Lung (tissue), 12 donors: ENCODE data around the gene DLL3. TPM values are rescaled to one million over a fixed set of nuclear protein-coding genes. Genes with fewer than 3 reads are reported as not detected.

ENCODE experiments used
- ATAC-seq: fragments of 200-7000 bp; cut with Tn5 transposase; one replicate; pipeline ENCODE4 v1.9.1; 2020; ENCODE audit warnings: moderate number of reproducible peaks; ENCODE audit not compliant: insufficient read depth, low FRiP score
- DNase-seq, 3 donors: peaks; one replicate each; pipeline ENCODE4 v3.0.0-alpha.2; 2013 to 2017
- H3K27ac ChIP-seq, 2 donors: one replicate each; pipeline ENCODE4 v1.5.1; 2013; ENCODE audit warnings: mild to moderate bottlenecking in 2 of 2, moderate library complexity in 2 of 2, control low read depth in 1 of 2, inconsistent platforms in 1 of 2, low read depth in 1 of 2, low read length in 1 of 2
- H3K27me3 ChIP-seq, 3 donors: one replicate each; pipeline ENCODE4 v1.5.1; 2013; ENCODE audit warnings: low read length in 2 of 3; ENCODE audit not compliant: control insufficient read depth in 3 of 3, insufficient read depth in 3 of 3
- H3K36me3 ChIP-seq, 4 donors: one replicate each; pipeline ENCODE4 v1.5.1; 2013; ENCODE audit warnings: low read length in 4 of 4, mild to moderate bottlenecking in 1 of 4, moderate library complexity in 1 of 4; ENCODE audit not compliant: control insufficient read depth in 4 of 4, insufficient read depth in 4 of 4
- H3K4me1 ChIP-seq, 5 donors: one replicate each; pipeline ENCODE4 v1.5.1; 2013; ENCODE audit warnings: low read length in 5 of 5, mild to moderate bottlenecking in 2 of 5, moderate library complexity in 1 of 5; ENCODE audit not compliant: control insufficient read depth in 5 of 5, insufficient read depth in 5 of 5
- H3K4me3 ChIP-seq: one replicate; pipeline ENCODE4 v1.5.1; 2013; ENCODE audit warnings: mild to moderate bottlenecking, control low read depth, moderate library complexity
- H3K9ac ChIP-seq, 2 donors: one replicate each; pipeline ENCODE4 v1.5.1; 2013; ENCODE audit warnings: low read length in 2 of 2, control low read depth in 1 of 2; ENCODE audit not compliant: insufficient read depth in 1 of 2
- H3K9me3 ChIP-seq, 4 donors: one replicate each; pipeline ENCODE4 v1.5.1; 2013; ENCODE audit warnings: low read length in 3 of 4, mild to moderate bottlenecking in 1 of 4, moderate library complexity in 1 of 4; ENCODE audit not compliant: control insufficient read depth in 4 of 4, insufficient read depth in 3 of 4
- CTCF ChIP-seq: IDR thresholded peaks from 2 replicates; pipeline ENCODE4 v1.5.1; 2012; ENCODE audit warnings: mild to moderate bottlenecking; ENCODE audit errors: control extremely low read depth, extremely low read depth
- WGBS, 2 donors: extraction: QIAGEN DNeasy Blood & Tissue Kit; methylation state at CpG; one replicate each; pipeline ENCODE4 v1.1.7; 2013; 5-methylcytosine and 5-hydroxymethylcytosine counted together
- polyA plus RNA-seq, 2 donors: library from polyadenylated mRNA; stranded (reverse); fragments of 200-250 nt; gene quantifications; one replicate each; pipeline ENCODE4 v1.2.1, GENCODE V29; 2013
- total RNA-seq, 2 donors: library from RNA; depleted of rRNA in 1 of 2; stranded (reverse); fragments of >200 nt in 1 of 2; gene quantifications; one replicate each; pipeline ENCODE4 v1.2.1, GENCODE V29; 2014 to 2021
- donor health status: control.
- donor health status: control.
- donor health status: Bipolar disorder and iron deficiency.
- donor health status: healthy.
- donor health status: DM: yes; HTN: yes; CAD: no.

Gene DLL3
- total and polyA plus RNA-seq, 4 donors, result 0.07 TPM; not detected in 3

- 56 to 58% methylated on average over 7 of the region's 7 CpGs for WGBS, 2 donors
- no peak for TF ChIP-seq CTCF
- Histone ChIP-seq H3K9ac (no peak overlapping the region), H3K9me3 (peaks cover 0 to 5% (median 0%) of the 10 kb centered on the region in 4 donors), H3K36me3 (no peaks in the 10 kb centered on the region), H3K27me3 (peaks cover 3 to 25% (median 24%) of the 10 kb centered on the region in 3 donors), H3K4me1 (peaks cover 0 to 9% (median 0%) of the 10 kb centered on the region in 5 donors), H3K27ac (no peak overlapping the region), H3K4me3 (no peak overlapping the region)
- DNase-seq (no peak), ATAC-seq (no peak)
These were observed 7.8 kb downstream of the DLL3 start for GRCh38 chr19:39506598-39506943.

GRCh38 chr19:39506944-39507714, 8.4 kb downstream of the DLL3 start:
- H3K27me3 ChIP-seq, result peaks cover 3 to 25% (median 24%) of the 10 kb centered on the region in 3 donors
- DNase-seq (peak; percentile 57 to 83 (median 71)), ATAC-seq (no peak)
- H3K4me1 ChIP-seq, result peaks cover 0 to 9% (median 0%) of the 10 kb centered on the region in 5 donors
- 4% methylated on average over 93 to 96 of the region's 96 CpGs for WGBS, 2 donors
- no peak overlapping the region for H3K9ac ChIP-seq
- peaks cover 0 to 5% (median 0%) of the 10 kb centered on the region in 4 donors for H3K9me3 ChIP-seq
- H3K27ac ChIP-seq, result no peak overlapping the region
- H3K36me3 ChIP-seq, result no peaks in the 10 kb centered on the region
- no peak for TF ChIP-seq CTCF
- H3K4me3 ChIP-seq, result no peak overlapping the region

- DNase-seq (no peak), ATAC-seq (no peak)
- Histone ChIP-seq H3K36me3 (no peaks in the 10 kb centered on the region), H3K27ac (no peak overlapping the region), H3K27me3 (peaks cover 3 to 24% (median 22%) of the 10 kb centered on the region in 3 donors), H3K9ac (no peak overlapping the region), H3K4me3 (no peak overlapping the region), H3K4me1 (peaks cover 0 to 6% (median 0%) of the 10 kb centered on the region in 5 donors), H3K9me3 (peaks cover 0 to 5% (median 0%) of the 10 kb centered on the region in 4 donors)
- 45 to 49% methylated on average over 24 of the region's 24 CpGs for WGBS, 2 donors
- TF ChIP-seq CTCF, result no peak
These were observed 9.1 kb downstream of the DLL3 start for GRCh38 chr19:39507715-39508364.
